Activated naive CD8-positive, alpha-beta T cell treated with anti-CD3 and anti-CD28 coated beads, Interleukin-2, amount 50 U/mL, for 24 hours (primary cell): ENCODE measurements around the gene RPS3.
A peak's percentile ranks its signal among the peaks of the same experiment; 100 is the strongest.

Source experiments
- ATAC-seq: fragments of 150-1000 bp; cut with Tn5 transposase; one replicate; pipeline ENCODE4 v1.10.0; 2021
- DNase-seq: peaks from one replicate; pipeline ENCODE4 v3.0.0; 2021
- H3K27ac Mint-ChIP-seq: one replicate; pipeline ENCODE4 v1.8.0; 2021; ENCODE audit warnings: mild to moderate bottlenecking, mixed read lengths
- H3K27me3 Mint-ChIP-seq: one replicate; pipeline ENCODE4 v1.8.0; 2021; ENCODE audit warnings: mixed read lengths
- H3K36me3 Mint-ChIP-seq: one replicate; pipeline ENCODE4 v1.8.0; 2021; ENCODE audit warnings: low read depth, mixed read lengths
- H3K4me1 Mint-ChIP-seq: one replicate; pipeline ENCODE4 v1.8.0; 2021; ENCODE audit warnings: mixed read lengths
- H3K4me3 Mint-ChIP-seq: one replicate; pipeline ENCODE4 v1.8.0; 2021; ENCODE audit warnings: mild to moderate bottlenecking, moderate library complexity, mixed read lengths
- H3K9me3 Mint-ChIP-seq: one replicate; pipeline ENCODE4 v1.8.0; 2021; ENCODE audit warnings: mixed read lengths

The RPS3 gene

GRCh38 chr11:75443043-75443442 lies 43.7 kb downstream of the RPS3 start:
- ATAC-seq: no peak
- Mint-ChIP-seq H3K27me3 (no peaks in the 10 kb centered on the region), H3K9me3 (no peaks in the 10 kb centered on the region), H3K36me3 (no peaks in the 10 kb centered on the region), H3K27ac (no peak overlapping the region), H3K4me1 (no peaks in the 10 kb centered on the region), H3K4me3 (no peak overlapping the region)
- no peak for DNase-seq

GRCh38 chr11:75445315-75445953 lies 46.1 kb downstream of the RPS3 start:
- ATAC-seq (peak; percentile 73), DNase-seq (peak; percentile 78)
- no peaks in the 10 kb centered on the region for H3K36me3 Mint-ChIP-seq
- H3K4me3 Mint-ChIP-seq: no peak overlapping the region
- H3K27ac Mint-ChIP-seq: no peak overlapping the region
- no peaks in the 10 kb centered on the region for H3K4me1 Mint-ChIP-seq
- H3K27me3 Mint-ChIP-seq: no peaks in the 10 kb centered on the region
- no peaks in the 10 kb centered on the region for H3K9me3 Mint-ChIP-seq

GRCh38 chr11:75447415-75447814 lies 48.1 kb downstream of the RPS3 start:
- Mint-ChIP-seq H3K27me3 (no peaks in the 10 kb centered on the region), H3K4me1 (no peaks in the 10 kb centered on the region), H3K9me3 (no peaks in the 10 kb centered on the region), H3K4me3 (no peak overlapping the region), H3K36me3 (no peaks in the 10 kb centered on the region), H3K27ac (no peak overlapping the region)
- DNase-seq (no peak), ATAC-seq (no peak)

GRCh38 chr11:75449271-75449670 lies 50.0 kb downstream of the RPS3 start:
- Mint-ChIP-seq H3K27ac (no peak overlapping the region), H3K9me3 (no peaks in the 10 kb centered on the region), H3K4me1 (no peaks in the 10 kb centered on the region), H3K36me3 (no peaks in the 10 kb centered on the region), H3K4me3 (no peak overlapping the region), H3K27me3 (no peaks in the 10 kb centered on the region)
- no peak for ATAC-seq
- no peak for DNase-seq

GRCh38 chr11:75449776-75450175 lies 50.5 kb downstream of the RPS3 start:
- no peak overlapping the region for H3K27ac Mint-ChIP-seq
- DNase-seq: no peak
- no peaks in the 10 kb centered on the region for H3K36me3 Mint-ChIP-seq
- H3K4me3 Mint-ChIP-seq: no peak overlapping the region
- H3K27me3 Mint-ChIP-seq: no peaks in the 10 kb centered on the region
- no peaks in the 10 kb centered on the region for H3K9me3 Mint-ChIP-seq
- H3K4me1 Mint-ChIP-seq: no peaks in the 10 kb centered on the region
- ATAC-seq: no peak

- no peak for DNase-seq
- ATAC-seq: no peak
- Mint-ChIP-seq H3K27me3 (no peaks in the 10 kb centered on the region), H3K4me3 (no peak overlapping the region), H3K4me1 (no peaks in the 10 kb centered on the region), H3K27ac (no peak overlapping the region), H3K9me3 (no peaks in the 10 kb centered on the region), H3K36me3 (no peaks in the 10 kb centered on the region)
Observed at GRCh38 chr11:75450236-75450635, 50.9 kb downstream of the RPS3 start.

GRCh38 chr11:75450826-75451821 lies 51.8 kb downstream of the RPS3 start:
- ATAC-seq (no peak), DNase-seq (peak; percentile 67)
- no peak overlapping the region for H3K4me3 Mint-ChIP-seq
- no peaks in the 10 kb centered on the region for H3K4me1 Mint-ChIP-seq
- H3K27ac Mint-ChIP-seq: no peak overlapping the region
- no peaks in the 10 kb centered on the region for H3K9me3 Mint-ChIP-seq
- H3K36me3 Mint-ChIP-seq: no peaks in the 10 kb centered on the region
- H3K27me3 Mint-ChIP-seq: no peaks in the 10 kb centered on the region

GRCh38 chr11:75453916-75454655 lies 54.8 kb downstream of the RPS3 start:
- H3K27me3 Mint-ChIP-seq: no peaks in the 10 kb centered on the region
- DNase-seq (no peak), ATAC-seq (no peak)
- H3K9me3 Mint-ChIP-seq: no peaks in the 10 kb centered on the region
- no peak overlapping the region for H3K4me3 Mint-ChIP-seq
- H3K27ac Mint-ChIP-seq: no peak overlapping the region
- no peaks in the 10 kb centered on the region for H3K36me3 Mint-ChIP-seq
- no peaks in the 10 kb centered on the region for H3K4me1 Mint-ChIP-seq

GRCh38 chr11:75454987-75455386 lies 55.7 kb downstream of the RPS3 start:
- no peaks in the 10 kb centered on the region for H3K27me3 Mint-ChIP-seq
- H3K4me3 Mint-ChIP-seq: no peak overlapping the region
- DNase-seq: no peak
- H3K36me3 Mint-ChIP-seq: no peaks in the 10 kb centered on the region
- H3K27ac Mint-ChIP-seq: no peak overlapping the region
- no peaks in the 10 kb centered on the region for H3K4me1 Mint-ChIP-seq
- no peak for ATAC-seq
- no peaks in the 10 kb centered on the region for H3K9me3 Mint-ChIP-seq
